Activated CD4-positive, alpha-beta T cell treated with anti-CD3 and anti-CD28 coated beads for 1 hour (primary cell): ENCODE data around the gene DPH7.
"Not testable (repeated sequence)": the region's sequence is repeated elsewhere in the genome, so short reads cannot be mapped to it uniquely, and the experiment has no call there.

Experiments used
- DNase-seq: peaks from one replicate; pipeline ENCODE4 v3.0.0-alpha.2; 2020

DPH7 gene

DNA sequence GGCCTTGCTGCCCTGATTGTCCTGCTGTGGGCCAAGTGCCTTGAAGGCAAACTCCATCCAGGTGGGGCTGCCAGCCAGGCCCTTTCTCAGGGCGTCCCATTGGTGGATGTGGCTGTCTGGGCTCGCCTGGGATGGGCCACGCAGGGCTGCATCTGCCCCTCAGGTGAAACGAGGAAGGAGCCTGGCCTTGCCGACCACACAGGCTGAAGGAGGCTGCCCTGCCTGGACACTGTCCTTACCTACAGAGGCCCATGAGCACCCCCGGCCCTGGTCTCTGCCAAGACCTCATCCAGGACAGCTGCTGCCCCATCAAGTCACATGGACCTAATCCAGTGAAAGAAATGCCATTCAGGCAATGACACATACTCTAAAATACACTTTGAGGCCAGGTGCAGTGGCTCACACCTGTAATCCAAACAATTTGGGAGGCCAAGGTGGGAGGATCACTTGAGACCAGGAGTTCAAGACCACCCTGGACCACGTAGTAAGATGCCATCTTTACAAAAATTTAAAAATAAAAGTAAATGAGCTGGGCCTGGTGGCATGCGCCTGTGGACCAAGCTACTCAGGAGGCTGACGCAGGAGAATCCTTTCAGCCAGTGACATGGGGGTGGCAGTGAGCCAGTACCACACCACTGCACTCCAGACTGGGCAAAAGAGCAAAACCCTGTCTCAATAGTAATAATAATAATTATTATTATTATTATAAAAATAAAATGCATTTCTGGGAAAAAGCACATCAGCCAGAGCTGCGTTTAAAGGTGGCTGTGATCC lies 62.4 kb downstream of the DPH7 start:
- DNase-seq = no peak

DNA sequence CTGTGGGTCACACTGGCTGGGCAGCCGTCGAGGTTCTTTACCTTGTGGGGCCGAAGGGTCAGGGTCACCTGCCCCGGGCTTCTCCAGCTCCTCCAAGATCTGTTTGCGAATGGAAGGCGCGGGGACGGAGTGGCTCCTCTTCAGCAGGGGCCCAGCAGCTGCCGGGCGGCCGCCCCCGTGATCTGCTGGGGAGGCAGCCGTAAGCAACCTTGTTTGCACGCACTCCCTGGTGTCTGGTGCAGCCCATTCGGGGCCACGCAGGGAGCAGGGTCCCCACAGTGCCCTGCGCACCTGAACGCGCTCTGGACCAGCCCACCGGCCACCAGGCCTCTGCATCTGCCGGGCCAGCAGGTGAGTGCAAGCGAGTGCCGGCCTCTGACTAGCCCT lies 63.4 kb downstream of the DPH7 start:
- DNase-seq = no peak

DNA sequence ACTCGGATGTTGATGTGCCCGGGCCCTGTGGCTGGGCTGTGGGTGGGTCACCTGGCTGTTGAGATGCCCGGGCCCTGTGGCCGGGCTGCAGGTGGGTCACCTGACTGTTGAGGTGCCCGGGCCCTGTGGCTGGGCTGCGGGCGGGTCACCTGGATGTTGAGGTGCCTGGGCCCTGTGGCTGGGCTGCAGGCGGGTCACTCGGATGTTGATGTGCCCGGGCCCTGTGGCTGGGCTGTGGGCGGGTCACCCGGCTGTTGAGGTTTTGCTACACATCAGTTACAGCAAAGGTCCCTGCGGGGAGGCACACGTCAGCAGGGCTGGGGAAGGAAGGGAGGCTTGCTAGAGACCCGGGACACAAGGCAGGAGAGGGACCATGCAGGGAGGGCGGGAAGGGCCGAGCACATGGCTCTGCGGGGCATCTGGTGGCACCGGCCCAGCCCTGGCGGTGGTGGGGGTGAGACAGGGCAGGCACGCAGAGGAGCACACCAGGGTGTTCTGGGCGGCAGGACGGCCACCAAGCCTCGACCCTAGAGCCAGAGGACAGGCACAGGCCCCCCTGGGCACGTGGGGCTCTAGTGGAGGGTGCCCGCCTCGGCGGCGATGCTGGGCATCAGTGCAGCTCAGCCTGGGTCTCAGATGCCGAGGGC lies 63.9 kb downstream of the DPH7 start:
- DNase-seq = no peak

DNA sequence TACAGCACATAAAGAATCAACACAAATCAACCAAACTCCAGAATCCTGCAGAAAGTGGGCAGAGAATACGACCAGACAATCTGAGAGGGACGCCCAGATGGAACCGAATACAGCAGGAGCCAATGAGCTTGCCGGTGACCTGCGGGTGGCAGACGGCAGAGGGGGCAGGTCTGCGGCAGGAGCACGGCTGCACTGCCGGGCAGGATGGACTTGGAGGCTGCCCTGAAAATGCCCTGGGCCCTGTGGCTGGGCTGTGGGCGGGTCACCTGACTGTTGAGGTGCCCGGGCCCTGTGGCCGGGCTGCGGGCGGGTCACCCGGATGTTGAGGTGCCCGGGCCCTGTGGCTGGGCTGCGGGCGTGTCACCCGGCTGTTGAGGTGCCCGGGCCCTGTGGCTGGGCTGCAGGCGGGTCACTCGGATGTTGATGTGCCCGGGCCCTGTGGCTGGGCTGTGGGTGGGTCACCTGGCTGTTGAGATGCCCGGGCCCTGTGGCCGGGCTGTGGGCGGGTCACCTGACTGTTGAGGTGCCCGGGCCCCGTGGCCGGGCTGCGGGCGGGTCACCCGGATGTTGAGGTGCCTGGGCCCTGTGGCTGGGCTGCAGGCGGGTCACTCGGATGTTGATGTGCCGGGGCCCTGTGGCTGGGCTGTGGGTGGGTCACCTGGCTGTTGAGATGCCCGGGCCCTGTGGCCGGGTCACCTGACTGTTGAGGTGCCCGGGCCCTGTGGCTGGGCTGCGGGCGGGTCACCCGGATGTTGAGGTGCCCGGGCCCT lies 64.7 kb downstream of the DPH7 start:
- DNase-seq = not testable (repeated sequence)

DNA sequence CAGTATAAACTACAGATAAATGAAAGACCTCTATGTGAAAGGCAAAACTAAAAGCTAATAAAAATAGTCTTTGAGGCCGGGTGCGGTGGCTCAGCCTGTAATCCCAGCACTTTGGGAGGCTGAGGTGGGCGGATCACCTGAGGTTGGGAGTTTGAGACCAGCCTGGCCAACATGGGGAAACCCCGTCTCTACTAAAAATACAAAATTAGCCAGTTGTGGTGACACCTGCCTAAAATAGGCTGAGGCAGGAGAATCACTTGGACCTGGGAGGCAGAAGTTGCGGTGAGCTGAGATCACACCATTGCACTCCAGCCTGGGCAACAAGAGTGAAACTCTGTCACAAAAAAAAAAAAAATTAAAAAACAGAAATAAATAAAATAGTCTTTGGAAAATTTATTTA lies 65.6 kb downstream of the DPH7 start:
- not testable (repeated sequence) for DNase-seq

DNA sequence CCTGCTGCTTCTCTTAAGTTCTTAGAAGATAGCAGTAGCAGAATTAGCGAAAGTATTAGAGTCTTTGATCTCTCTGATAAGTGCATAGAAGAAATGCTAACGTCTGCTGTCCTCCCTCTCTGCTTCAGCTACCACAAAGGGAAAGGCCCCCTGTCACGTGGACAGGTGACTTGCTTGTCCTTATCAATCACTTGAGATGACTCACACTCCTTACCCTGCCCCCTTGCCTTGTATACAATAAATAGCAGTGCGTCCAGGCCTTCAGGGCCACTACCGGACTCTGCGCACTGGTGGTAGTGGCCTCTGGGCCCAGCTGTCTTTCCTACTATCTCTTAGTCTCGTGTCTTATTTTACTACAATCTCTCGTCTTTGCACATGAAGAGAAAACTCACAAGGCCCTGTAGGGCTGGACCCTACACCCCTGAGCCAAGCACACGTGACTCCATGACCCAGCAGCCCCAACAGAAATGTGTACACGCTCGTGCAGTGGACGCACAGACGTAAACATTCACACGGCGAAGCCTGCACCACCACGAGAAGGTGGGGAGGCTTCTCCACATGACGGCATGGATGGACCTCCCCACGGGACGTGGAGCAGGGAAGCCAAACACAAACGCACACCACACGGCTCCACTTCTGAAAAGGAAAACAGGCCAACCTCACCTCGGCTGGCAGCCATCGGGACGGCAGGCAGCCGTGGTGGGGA lies 66.8 kb downstream of the DPH7 start:
- DNase-seq = no peak

DNA sequence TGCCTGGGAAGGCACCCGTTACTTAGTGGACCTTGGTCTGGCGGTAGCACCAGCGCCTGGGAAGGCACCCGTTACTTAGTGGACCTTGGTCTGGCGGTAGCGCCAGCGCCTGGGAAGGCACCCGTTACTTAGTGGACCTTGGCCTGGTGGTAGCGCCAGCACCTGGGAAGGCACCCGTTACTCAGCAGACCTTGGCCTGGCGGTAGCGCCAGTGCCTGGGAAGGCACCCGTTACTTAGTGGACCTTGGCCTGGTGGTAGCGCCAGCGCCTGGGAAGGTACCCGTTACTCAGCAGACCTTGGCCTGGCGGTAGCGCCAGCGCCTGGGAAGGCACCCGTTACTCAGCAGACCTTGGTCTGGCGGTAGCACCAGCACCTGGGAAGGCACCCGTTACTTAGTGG lies 67.6 kb downstream of the DPH7 start:
- not testable (repeated sequence) for DNase-seq

DNA sequence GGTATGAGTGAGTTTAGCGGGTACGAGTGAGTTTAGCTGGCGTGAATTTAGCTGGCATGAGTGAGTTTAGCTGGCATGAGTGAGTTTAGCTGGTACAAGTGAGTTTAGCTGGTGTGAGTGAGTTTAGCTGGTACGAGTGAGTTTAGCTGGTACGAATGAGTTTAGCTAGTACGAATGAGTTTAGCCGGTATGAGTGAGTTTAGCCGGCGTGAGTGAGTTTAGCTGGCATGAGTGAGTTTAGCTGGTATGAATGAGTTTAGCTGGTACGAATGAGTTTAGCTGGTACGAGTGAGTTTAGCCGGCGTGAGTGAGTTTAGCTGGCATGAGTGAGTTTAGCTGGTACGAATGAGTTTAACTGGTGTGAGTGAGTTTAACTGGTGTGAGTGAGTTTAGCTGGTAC lies 69.5 kb downstream of the DPH7 start:
- no peak for DNase-seq

DNA sequence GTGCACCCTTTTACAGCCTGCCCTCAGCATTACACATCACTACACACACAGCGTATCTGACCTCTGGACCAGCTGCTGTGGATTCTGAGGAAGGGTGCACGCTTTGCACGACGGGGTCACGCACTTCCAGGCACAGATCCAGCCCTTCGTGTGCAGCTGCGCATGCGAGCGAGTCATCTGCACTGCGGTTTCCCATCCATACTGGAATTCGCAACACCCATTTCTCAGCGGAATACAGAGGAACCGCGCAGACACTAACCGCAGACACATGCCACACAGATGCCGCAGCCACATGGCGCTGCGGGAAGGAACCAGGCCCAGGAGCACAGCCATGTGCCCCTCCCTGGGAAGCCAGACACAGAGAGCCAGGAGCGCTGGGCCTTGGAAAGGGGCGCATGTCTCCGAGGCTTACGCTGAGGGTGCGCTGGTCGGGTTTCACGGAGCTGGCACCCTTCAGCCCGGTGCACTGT lies 72.0 kb downstream of the DPH7 start:
- no peak for DNase-seq

DNA sequence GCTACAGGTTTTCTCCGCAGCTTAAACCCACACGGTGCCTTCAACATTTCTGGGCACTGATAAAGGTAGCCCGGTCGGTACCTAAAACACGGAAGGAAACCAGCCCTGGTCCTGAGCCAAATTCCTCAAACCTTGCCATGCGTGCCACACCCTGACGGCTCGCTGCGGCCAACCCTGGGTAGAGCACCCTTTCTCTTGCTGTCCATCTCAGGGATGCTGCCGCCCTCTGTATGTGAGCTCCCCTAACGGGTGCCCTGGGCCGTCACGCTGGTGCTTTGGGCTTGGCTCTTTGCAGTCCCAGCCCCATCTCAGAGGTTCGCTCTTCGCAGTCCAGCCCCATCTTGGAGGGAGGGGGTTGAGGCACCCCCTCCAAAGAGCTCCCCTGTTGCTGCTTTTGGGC lies 72.5 kb downstream of the DPH7 start:
- DNase-seq = no peak

DNA sequence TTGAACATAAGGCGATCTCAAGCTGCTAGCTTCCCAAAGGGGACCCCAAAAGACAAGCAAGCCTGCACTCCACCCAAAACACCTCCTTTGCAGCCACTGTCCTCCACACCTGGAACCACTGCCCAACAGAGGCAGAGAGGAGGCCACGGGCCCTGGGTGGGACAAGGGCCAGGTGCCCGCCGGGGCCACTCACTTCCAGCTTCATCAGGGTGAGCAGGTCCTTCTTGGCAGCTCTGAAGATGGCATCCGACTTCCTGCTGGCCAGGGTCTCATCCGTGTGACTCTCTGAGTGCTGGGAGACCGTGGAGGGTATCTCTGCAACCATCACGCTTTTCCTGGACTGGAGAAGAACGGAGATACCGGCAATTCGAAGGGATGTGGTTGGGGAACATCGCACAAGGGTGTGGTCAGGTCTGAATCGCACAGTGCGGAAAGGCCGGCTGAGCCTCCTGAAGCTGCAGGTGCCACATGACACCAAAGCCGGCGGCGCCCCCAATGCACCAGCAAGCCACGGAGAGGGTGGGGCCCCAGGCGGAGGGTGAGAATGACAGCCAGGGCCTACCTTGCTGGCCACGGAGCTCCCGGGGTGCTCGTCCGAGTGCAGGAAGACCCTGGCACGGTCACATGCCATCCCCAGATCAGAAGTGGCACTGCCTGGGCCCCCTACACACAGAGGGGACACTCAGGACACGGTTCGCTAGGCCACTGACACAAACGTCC lies 73.1 kb downstream of the DPH7 start:
- DNase-seq = no peak
